HuH-7 (cell line): ENCODE measurements around the gene CD70.
"Not testable (repeated sequence)": the region's sequence is repeated elsewhere in the genome, so short reads cannot be mapped to it uniquely, and the experiment has no call there.

ENCODE experiments used
- DNase-seq: peaks from one replicate; pipeline ENCODE4 v3.0.0; 2011; ENCODE audit warnings: low spot score

The CD70 gene

GRCh38 chr19:6597471-6598253 lies 6.7 kb upstream of the CD70 start:
- DNase-seq: not testable (repeated sequence)

- no peak for DNase-seq
Measured at GRCh38 chr19:6596621-6597020, 5.7 kb upstream of the CD70 start.

- DNase-seq: no peak
Measured at GRCh38 chr19:6593651-6594416, 2.9 kb upstream of the CD70 start.

GRCh38 chr19:6590258-6590826 lies 608 bp downstream of the CD70 start:
- no peak for DNase-seq

GRCh38 chr19:6589711-6590257 lies 1.2 kb downstream of the CD70 start:
- no peak for DNase-seq

GRCh38 chr19:6588508-6589345 lies 2.2 kb downstream of the CD70 start:
- DNase-seq: no peak

- no peak for DNase-seq
Measured at GRCh38 chr19:6587998-6588507, 2.9 kb downstream of the CD70 start.

- DNase-seq: no peak
Measured at GRCh38 chr19:6587093-6587820, 3.7 kb downstream of the CD70 start.

GRCh38 chr19:6586726-6587092 lies 4.2 kb downstream of the CD70 start:
- no peak for DNase-seq

GRCh38 chr19:6586056-6586455 lies 4.9 kb downstream of the CD70 start:
- no peak for DNase-seq

GRCh38 chr19:6582515-6583484 lies 8.2 kb downstream of the CD70 start:
- DNase-seq: not testable (repeated sequence)

- DNase-seq: no peak
Measured at GRCh38 chr19:6580313-6580712, 10.6 kb downstream of the CD70 start.

- no peak for DNase-seq
Measured at GRCh38 chr19:6579450-6580178, 11.3 kb downstream of the CD70 start.

- no peak for DNase-seq
Measured at GRCh38 chr19:6577476-6578125, 13.3 kb downstream of the CD70 start.

- no peak for DNase-seq
Measured at GRCh38 chr19:6576869-6577475, 14.0 kb downstream of the CD70 start.

GRCh38 chr19:6573350-6573749 lies 17.6 kb downstream of the CD70 start:
- DNase-seq: no peak

- no peak for DNase-seq
Measured at GRCh38 chr19:6572217-6572616, 18.7 kb downstream of the CD70 start.

GRCh38 chr19:6571167-6571566 lies 19.8 kb downstream of the CD70 start:
- DNase-seq: no peak
